Right atrium auricular region (tissue), 2 donors: Measurements from ENCODE around the gene C1orf74. TPM values are rescaled to one million over a fixed set of nuclear protein-coding genes. Genes with fewer than 3 reads are reported as not detected.

ENCODE experiments used
- DNase-seq: peaks from one replicate; pipeline ENCODE4 v3.0.0-alpha.2; 2019; ENCODE audit warnings: low spot score
- H3K27ac ChIP-seq, 2 donors: fragments of 200-600 bp; sonication (generic); 1 replicate in 1 of 2; 2 replicates in 1 of 2; pipeline ENCODE4 v1.5.1; 2016 to 2019
- H3K27me3 ChIP-seq, 2 donors: fragments of 200-600 bp; sonication (generic); one replicate each; pipeline versions ENCODE4 v1.5.1 to v1.6.0; 2017 to 2019
- H3K36me3 ChIP-seq: fragments of 200-600 bp; sonication (generic); one replicate; pipeline ENCODE4 v1.5.1; 2016
- H3K4me1 ChIP-seq, 2 donors: fragments of 200-600 bp; sonication (generic); one replicate each; pipeline versions ENCODE4 v1.5.1 to v1.6.0; 2017 to 2019
- H3K4me3 ChIP-seq, 2 donors: fragments of 200-600 bp; sonication (generic); 1 replicate in 1 of 2; 2 replicates in 1 of 2; pipeline ENCODE4 v1.5.1; 2017 to 2019; ENCODE audit warnings: mild to moderate bottlenecking in 1 of 2, moderate library complexity in 1 of 2
- H3K9me3 ChIP-seq, 2 donors: fragments of 200-600 bp; sonication (generic); one replicate each; pipeline ENCODE4 v1.5.1; 2019
- CTCF ChIP-seq, 2 donors: fragments of 200-600 bp; sonication (generic); IDR thresholded peaks; one replicate each; pipeline ENCODE4 v1.5.1; 2019; ENCODE audit warnings: antibody characterized with exemption in 2 of 2
- total RNA-seq, 2 donors: library from RNA; depleted of rRNA; stranded (reverse); fragments of >200 nt; gene quantifications; one replicate each; pipeline ENCODE4 v1.1.0, GENCODE V29; 2016

Gene C1orf74
- total RNA-seq: 1 to 10 TPM; 1.6 to 1.7 TPM

- peak; percentile 99 for DNase-seq
- H3K4me3 ChIP-seq: peak within 1 kb of the TSS; percentile 70 to 78
- H3K27me3 ChIP-seq: no peaks in the 10 kb centered on the region
- H3K36me3 ChIP-seq: peaks cover 9% of the 10 kb centered on the region
- H3K27ac ChIP-seq: peak within 1 kb of the TSS; percentile 86 to 91
- peak in 1 of 2 donors; percentile 17 for TF ChIP-seq CTCF (IDR thresholded peaks at IDR 0.05)
- H3K4me1 ChIP-seq: peaks cover 0 to 41% of the 10 kb centered on the region in 2 donors
- no peaks in the 10 kb centered on the region for H3K9me3 ChIP-seq
Measured at GRCh38 chr1:209784265-209785169, at the start of gene C1orf74. C1orf74 (minus strand) TSS chr1:209784559; CDS start chr1:209783634, 925 bp downstream.

- peaks cover 55% of the 10 kb centered on the region for H3K36me3 ChIP-seq
- no peak for DNase-seq
- no peak overlapping the region for H3K4me3 ChIP-seq
- H3K4me1 ChIP-seq: peaks cover 0 to 17% of the 10 kb centered on the region in 2 donors
- no peaks in the 10 kb centered on the region for H3K27me3 ChIP-seq
- no peaks in the 10 kb centered on the region for H3K9me3 ChIP-seq
- H3K27ac ChIP-seq: no peak overlapping the region
- no peak for TF ChIP-seq CTCF (IDR thresholded peaks at IDR 0.05)
Measured at GRCh38 chr1:209831615-209832014, 47.3 kb upstream of the C1orf74 start.

GRCh38 chr1:209830722-209831121 is 46.4 kb upstream of the C1orf74 start:
- no peaks in the 10 kb centered on the region for H3K27me3 ChIP-seq
- H3K9me3 ChIP-seq: no peaks in the 10 kb centered on the region
- no peak for DNase-seq

GRCh38 chr1:209829716-209830115 is 45.4 kb upstream of the C1orf74 start:
- H3K4me3 ChIP-seq: no peak overlapping the region
- DNase-seq: no peak
- peaks cover 0 to 17% of the 10 kb centered on the region in 2 donors for H3K4me1 ChIP-seq
- peaks cover 40% of the 10 kb centered on the region for H3K36me3 ChIP-seq
- no peak overlapping the region for H3K27ac ChIP-seq
- no peak for TF ChIP-seq CTCF (IDR thresholded peaks at IDR 0.05)
- H3K27me3 ChIP-seq: no peaks in the 10 kb centered on the region
- H3K9me3 ChIP-seq: no peaks in the 10 kb centered on the region

More at GRCh38 chr1:209830722-209831121, 46.4 kb upstream of the C1orf74 start:
- Histone ChIP-seq H3K36me3 (peaks cover 50% of the 10 kb centered on the region), H3K27ac (no peak overlapping the region), H3K4me1 (peaks cover 0 to 17% of the 10 kb centered on the region in 2 donors), H3K4me3 (no peak overlapping the region)
- no peak for TF ChIP-seq CTCF (IDR thresholded peaks at IDR 0.05)

GRCh38 chr1:209827384-209828262 is 43.3 kb upstream of the C1orf74 start, which contains the start of gene UTP25:
UTP25 (plus strand) TSS chr1:209827972; CDS start chr1:209828064, 92 bp downstream.
- TF ChIP-seq CTCF (IDR thresholded peaks at IDR 0.05): peak; percentile 49 to 84
- Histone ChIP-seq H3K9me3 (no peaks in the 10 kb centered on the region), H3K36me3 (peaks cover 19% of the 10 kb centered on the region), H3K27ac (peak within 1 kb of the TSS; percentile 70 to 73), H3K27me3 (no peaks in the 10 kb centered on the region), H3K4me3 (peak within 1 kb of the TSS; percentile 68 to 88), H3K4me1 (peaks cover 0 to 25% of the 10 kb centered on the region in 2 donors)
- peak; percentile 94 for DNase-seq
